IPS-NIHi7 (cell line): Measurements from ENCODE around the gene ARHGAP26.

Source experiments
- DNase-seq: peaks from one replicate; pipeline ENCODE4 v3.0.0; 2012; ENCODE audit warnings: mixed read lengths; ENCODE audit errors: extremely low spot score

The ARHGAP26 gene

DNA sequence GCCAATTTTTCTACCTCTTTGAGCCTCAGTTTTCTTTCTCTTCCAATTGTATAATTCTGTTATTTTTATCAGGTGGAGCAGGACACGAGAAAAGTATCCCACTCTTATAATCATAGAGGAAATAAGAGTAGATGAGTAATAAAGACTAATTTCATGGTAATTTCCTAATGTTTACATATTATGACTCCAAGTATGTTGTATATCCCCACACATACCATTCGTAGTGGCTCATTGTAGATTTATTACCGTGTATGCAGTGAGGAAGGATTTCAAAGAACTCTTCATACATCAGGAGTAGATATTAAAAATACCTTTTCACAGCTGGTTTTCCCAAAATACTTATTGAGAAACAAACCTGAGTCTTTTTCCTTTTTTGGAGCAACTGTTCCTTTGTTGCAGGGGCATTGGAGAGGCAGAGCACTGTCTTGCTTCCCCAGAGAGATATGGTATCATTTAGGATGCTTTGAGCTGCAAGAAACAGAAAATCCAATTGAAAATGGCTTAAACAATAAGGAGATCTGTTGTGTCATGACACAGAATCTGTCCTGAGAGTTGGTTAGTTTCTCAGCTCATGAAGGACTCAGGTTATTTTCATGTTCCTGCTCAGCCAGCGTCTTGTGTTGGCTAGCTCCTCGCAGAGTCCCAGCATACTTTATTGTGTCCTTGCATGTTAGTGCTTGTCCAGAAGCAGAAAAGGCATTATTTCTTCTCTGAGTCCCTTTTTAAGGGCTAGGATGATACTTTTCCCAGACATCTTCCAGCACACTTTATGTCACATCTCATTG lies 291.2 kb downstream of the ARHGAP26 start:
- no peak for DNase-seq

DNA sequence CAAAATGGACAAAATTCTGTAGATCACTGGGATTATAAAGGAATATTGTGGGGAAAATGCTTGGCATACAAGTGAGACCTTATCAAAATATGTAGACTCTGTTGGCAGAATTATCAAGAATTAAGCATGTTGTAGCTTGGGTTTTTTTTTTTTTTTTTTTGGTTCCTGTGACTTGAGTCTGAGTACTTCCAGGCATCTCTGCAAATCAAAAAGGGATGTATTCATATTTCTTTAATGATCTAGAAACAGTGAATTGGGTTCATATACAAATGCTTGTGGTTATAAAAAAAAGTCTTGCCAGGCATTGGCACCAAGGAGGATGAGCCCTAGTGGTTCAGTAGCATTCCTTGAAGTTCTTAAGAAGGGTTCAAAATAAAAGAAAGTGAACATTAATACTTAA lies 292.2 kb downstream of the ARHGAP26 start:
- DNase-seq, result no peak

DNA sequence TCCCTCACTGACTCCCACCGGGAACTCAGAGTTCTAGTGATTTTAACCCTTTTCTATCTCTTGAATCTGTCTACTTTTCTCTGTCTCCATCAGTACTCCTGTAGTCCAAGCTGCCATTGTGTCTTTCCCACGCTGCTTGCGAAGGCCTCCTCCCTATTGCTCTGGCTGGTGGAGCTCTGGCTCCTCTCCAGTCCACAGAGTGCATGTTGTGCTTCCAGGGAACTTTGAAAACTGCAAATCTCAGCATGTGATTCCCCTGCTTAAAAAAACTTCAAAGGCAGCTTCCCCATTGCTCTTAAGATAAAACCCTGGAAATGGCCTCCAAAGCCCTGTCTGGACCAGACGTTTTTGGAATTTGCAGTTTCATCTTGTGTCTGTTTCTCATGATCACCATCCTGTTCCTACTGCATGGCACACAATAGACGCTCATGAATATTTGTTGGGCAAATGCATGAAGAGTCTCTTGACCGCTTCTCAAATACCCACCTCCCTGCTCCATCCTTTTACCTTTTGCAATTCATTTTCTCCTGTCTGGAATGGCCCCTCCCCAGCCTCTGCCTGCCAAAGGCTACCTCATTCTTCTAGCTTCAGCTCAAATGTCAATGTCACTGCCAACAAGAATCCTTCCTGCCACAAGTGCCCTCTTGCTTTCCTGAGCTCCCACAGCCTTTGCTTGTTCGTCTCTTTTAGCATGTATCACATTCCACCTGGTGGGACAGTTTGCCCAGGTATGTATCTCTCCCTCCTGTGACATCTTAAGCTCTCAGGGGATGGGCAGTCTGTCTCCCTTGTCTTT lies 293.2 kb downstream of the ARHGAP26 start:
- no peak for DNase-seq

DNA sequence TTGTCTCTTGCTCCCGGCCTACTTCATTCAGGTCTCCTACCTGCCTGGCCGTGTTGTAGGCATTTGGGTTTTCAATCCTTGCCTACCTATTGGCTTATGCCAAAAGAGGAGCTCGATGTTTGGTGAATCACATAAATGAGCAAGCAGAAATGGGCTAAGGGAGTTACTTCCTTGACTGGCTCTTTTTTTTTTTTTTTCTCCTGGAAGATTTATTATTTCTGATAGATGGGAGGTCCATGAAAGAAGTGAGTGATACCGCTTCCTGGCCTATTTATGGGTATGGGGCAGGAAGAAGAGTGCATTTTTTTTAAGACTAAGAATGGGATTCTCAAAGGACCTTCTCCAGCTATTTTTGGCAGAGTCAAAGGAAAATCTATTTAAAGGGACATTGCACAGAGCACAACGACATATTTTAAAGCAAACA lies 294.1 kb downstream of the ARHGAP26 start:
- no peak for DNase-seq

DNA sequence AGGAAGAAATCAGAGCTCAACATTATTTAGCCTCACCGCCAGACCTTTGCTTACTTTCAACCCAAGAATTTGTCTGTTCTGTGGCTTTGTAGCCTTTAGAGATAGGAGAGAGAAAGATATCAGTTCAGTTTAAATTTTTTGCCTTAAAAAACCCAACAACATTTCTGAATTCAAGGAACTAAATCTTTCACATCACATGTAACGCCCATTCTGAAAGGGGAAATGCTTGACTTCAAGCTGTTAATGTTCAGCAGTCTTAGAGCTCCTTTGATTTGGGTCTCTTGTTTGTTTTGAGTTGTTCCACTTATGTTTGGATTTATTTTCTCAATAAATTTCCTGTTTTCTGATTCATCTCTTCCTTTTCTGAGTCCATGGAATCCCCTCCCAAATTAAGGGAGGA lies 294.5 kb downstream of the ARHGAP26 start:
- no peak for DNase-seq

DNA sequence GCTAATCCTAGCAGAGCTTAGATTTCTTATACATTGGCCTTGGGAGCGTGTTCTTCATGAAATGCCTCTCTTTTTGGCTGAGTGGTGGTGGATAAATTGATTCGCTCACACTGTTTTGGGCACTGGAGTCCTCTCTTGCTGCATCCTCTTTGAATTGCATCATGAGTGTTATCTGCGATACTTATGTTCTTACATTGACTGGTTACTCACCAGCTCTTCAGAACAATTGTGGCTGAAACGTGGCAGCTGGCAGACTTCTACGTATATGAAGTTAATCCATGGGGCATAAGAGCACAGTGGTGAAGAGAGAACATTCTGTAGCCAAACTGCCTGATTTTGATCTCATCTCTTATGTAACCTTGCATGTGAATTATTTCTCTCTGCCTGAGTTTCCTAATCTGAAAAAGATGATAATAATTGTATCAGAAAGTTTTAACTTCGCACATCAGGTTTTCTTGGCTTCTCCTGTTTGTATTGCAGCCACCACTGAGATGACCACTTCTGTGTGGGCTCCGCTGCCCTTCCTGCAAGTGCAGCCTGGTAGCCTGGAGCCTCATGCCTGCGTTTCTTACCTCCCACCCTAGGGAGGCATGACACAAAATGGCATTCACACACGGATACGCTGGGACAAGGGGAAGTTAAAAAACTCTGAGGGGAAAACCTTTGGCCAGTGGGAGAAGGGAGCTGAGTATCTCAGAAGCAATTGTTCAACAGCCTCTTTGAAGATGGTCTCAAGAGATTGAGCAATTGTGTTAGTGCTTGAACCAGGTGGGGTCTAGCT lies 295.2 kb downstream of the ARHGAP26 start:
- no peak for DNase-seq

DNA sequence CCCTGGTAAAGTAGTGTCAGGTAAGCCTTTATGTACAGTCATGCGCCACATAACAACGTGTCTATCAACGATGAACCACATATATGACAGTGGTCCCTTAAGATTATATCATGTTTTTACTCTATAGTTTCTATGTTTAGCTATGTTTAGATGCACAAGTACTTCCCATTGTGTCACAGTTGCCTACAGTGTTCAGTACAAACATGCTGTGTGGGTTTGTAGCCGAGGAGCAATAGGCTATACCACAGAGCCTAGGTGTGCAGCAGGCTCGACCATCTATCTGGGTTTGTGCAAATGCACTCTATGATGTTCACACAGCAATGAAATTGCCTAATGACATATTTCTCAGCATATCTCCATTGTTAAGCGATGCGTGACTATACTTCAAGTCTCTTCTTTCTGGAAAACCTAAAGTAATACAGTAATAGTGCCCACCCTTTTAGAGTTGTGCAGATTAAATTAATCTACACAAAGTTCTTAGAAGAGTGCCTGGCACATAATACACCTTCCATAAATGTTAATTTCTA lies 295.9 kb downstream of the ARHGAP26 start:
- no peak for DNase-seq

DNA sequence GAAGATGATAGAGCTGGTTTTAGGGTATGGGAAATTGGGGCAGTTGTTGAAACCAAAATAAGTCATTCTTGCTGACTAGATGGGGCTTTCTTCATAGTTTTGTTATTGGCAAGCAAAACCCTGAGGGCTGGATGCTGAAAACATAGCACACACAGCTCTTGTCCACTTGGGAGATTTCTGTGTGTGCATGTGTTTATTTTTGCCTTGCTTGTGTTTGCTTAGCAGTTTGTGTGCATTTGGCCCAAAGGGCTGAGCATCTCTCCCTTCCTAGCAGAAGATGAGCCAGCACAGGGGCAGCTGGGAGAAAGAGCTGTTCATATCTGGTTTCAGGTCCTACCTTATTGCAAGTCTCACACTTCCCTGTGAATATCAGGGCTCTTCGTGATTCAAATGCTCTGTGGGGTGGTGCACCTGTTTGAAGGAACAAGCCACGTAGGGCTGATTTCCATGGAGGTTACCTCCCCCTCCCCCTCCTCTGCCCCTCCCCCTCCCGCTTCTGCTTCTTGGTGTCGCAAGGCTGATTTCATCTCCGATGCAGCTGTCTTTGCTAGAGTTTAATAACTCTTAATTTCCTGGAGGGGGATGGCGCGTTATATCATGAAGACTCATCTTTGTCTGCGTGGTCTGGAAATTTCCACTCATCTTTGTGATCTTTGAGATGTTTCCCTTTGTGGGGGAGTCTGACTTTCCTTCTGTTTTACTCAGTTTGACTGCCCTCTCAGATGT lies 296.5 kb downstream of the ARHGAP26 start:
- DNase-seq, result no peak

DNA sequence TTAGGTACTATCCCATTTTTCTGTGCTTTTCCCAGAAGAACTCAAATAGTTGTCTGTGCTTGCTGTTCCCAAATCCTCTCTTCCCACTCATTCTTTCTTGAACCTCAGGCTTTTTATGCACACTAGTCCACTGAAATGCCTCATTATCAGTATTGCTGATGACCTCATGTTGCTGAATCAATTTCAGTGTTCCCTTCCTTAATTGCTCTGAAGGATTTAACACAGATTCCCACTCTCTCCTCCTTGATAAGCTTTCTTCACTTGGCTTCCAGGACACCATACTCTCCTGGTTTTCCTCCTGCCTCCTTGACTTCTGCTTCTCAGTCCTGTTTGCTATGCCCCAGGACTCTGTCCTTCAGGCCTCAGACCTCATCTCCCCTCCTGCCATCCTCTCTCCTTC lies 298.5 kb downstream of the ARHGAP26 start:
- no peak for DNase-seq

DNA sequence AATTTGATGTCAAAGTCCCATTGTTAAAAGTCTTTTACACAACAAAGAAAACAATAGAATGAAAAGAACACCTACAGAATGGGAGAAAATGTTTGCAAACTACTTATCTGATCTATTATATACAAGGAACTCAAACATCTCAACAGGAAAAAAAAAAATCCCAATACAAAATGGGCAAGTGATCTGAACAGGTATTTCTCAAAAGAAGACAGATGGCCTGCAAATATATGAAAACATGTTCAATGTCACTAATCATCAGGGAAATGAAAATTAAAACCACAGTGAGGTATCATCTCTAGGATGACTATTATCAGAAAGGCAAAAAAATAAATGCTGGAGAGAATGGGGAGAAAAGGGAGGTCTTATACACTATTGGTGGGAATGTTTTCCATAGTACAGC lies 301.8 kb downstream of the ARHGAP26 start:
- no peak for DNase-seq

DNA sequence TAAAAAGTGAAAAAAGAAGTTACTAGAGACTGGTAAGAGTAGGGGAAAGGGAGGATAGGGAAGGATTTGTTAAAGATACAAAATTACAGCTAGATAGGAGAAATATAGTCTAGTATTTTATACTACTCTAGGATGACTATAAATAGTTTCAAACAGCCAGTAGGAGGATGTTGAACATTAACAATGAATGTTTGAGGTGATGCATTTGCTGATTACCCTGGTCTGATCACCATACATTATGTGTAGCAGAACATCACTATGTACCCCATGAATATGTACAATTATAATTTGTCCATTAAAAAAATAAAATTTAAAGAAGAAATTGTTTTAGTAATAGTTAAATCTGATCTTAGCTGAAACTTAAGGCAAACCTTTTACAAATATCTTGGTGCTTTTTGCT lies 302.6 kb downstream of the ARHGAP26 start:
- DNase-seq, result no peak

DNA sequence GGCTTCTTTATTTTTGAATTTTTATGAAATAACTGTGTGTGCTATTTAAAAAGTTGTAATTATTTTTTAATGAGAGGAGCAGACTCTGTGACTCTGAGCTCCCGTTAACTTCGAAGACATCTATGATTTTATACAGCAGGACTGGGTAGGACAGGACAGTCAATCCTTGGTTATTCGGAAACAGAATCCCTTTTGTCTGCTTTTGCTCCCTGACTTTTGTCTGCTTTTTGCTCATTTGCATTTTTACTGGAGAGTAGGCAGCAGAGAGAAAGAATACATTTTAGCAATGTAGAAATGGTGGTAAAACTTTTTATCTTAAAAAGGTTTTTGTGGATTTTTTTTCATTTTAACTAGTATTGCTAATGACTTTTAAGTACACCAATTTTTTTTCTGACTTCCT lies 303.6 kb downstream of the ARHGAP26 start:
- DNase-seq, result no peak

DNA sequence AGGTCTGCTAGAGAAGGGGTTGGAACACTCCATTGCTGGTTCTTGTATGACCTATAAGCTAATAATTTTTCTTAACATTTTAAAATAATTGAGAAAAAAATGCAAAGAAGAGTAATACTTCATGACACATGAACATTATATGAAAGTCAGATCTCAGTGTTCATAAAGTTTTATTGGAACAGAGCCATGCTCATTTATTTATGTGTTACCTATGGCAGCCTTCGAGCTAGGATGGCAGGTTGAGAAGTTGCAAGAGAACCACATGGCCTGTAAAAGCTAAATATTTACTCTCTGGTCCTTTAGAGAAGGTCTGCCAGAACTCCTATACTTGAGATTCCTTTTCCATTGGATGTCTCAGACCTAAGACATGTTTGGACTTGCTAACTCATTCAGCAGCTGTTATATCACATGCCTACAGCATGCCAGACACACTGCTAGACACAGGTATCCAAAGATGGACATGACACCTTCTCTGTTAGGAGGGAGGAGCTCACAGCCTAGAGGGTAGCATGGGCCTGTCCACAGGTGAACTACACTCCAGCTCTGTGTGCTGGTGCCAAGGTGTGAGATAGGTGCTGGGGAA lies 304.3 kb downstream of the ARHGAP26 start:
- DNase-seq, result no peak

DNA sequence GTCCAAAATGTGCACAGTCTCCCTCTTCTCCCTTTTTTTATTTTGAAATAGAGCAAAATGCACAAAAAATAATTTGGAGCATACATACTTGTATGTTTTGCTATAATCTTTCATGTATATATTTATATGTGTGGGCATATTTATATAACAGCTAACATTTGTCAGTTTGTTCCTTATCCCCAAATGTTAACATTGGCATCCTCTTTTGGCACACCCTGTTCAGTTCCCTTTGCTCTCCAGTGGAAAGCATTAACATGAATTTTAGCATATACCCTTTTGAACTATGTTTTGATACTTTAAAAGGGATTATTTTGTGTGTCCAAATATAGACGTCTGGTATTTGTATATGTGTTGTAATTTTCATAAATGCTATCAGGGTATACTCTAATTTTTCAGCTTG lies 306.2 kb downstream of the ARHGAP26 start:
- no peak for DNase-seq

DNA sequence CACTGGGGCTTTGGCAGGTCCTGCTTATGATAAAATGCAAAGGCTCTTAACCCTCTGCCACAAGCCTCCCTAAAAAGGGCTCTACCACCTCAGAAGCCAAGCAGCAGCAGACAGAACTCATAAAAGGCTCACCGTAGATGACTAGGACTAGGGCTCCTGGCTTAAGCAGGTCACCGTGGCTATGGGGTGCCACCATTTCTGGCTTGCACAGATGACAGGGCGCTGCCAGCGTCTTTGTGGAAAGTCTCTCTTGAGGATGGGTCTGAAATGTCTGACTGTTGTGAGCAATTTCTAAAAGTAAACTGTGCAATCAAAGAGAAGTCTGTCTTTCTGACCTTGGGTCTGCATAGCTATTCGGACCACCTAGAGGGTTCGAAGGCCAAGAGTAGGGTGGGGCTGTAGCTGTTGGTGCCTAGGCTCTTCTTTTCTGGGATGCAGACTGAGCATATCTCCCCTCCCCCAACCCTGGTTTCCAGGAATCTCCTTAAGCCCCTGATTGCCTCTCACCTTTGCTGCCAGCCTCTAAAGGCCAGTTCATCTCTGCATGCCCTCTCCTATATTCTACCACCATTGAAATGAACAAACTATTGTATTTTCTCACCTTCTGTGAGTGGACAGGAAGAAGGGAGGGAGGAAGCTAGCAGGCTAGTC lies 307.4 kb downstream of the ARHGAP26 start:
- DNase-seq, result no peak

DNA sequence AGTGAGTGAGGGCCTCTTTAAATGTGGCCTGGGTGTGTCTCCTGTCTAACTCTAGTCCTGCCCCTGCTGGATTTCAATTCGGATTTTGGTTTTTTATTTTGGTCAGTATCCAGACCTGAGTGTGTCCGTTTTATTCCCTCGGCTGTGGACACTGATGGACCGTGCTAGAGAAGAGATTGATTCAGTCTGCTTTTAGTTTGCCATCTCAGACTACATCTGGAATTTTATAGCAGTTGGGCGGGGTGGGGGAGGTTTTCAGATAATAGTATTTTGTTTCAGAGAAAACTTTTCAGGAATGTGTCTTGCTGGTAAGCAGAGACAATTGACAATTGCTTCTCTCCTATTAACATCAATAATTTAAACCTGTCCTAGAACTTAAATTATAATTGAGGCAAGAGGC lies 308.1 kb downstream of the ARHGAP26 start:
- DNase-seq, result no peak

DNA sequence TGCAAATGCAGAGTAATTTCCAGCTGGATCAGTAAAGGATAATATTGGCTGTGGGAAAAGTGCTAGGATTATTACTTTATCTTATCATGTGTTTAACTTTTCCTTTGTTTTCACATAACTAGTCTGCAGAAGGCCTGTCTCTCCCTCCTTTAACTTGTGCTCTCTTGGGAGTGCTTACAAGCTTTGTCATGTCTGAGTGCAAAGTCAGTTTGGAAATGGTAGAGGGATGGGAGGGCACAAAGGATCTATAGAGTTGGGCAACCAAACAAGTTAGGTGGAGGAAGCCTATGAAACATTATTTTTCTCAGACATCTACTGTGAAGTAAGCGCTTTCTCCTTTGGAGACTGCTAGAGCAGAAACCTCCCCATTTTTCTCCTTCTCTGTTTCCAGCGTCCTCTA lies 308.8 kb downstream of the ARHGAP26 start:
- no peak for DNase-seq

DNA sequence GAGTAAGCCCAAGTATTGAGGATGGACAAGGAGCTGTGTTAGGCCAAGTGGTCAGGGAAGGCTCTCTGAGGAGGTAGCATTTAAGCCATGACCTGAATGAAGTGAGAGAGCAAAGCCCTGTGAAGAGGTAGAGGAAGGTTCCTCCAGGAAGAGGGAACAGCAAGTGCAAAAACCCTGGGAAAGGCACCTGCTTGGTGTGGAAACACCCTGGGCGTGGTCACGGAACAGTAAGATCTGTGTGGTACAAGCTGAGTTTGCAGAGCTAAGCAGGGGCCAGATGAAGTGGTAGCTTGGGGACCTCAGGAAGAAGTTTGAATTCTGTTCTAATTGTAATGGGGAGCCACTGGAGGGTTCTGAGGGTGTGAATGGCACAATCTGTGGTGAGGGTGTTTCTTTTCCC lies 310.2 kb downstream of the ARHGAP26 start:
- DNase-seq, result no peak

DNA sequence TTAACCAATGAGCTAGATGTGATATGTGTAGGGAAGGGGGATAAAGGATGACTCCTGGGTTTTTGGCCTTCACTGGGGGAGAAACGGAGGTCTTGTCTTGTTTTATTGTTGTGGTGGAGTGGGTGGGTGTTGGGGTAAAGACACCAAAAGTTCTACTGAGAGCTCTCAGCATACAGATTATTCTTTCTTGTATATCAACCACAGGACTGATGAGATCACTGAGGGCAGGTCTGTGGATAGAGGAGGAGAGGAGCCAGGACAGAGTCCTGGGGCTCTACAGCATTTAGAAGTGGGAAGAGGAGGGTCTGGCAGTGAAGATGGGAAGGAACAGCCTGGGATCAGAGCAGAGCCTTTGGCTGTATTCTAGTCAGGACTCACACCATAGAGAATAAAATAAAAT lies 310.8 kb downstream of the ARHGAP26 start:
- DNase-seq, result no peak

DNA sequence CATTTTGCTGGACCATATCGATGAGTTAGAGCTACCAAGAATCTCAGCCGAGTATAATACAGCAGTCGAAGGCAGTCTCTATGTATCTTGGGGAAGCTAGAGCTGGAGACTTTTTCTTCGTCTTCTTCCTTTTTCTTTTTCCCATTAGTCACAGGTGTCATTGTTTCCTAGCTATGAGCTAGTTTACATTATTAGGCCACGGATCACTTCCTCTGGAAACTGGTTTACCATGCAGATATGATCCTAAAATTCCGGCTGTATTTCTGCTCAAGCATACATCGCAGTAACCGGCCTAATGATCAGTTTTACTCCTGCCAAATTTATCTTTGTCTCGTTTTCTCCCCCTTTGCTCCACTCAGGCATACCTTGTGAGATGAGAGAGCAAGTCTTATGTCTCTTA lies 312.8 kb downstream of the ARHGAP26 start:
- DNase-seq, result no peak

DNA sequence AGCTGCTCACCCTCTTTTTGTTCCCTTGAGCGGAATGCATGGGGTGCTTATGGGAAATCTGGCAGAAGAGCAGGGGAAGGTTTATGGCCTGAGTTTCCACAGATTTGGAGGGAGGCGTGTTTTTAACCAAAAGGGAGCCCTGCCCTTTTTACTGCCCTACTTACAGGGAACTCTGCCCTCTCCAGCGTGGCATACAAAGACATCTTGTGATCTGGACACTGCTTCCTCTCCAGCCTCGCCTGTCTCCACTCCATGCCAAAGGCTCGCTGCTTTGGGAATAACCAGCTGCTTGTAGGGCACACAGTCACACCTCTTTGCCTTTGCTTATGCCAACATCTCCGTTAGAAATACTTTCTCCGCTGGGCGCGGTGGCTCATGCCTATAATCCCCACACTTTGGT lies 314.2 kb downstream of the ARHGAP26 start:
- DNase-seq, result no peak
